ENCODE results near the gene RIOK3. TPM values are rescaled to one million over a fixed set of nuclear protein-coding genes. Genes with fewer than 3 reads are reported as not detected.

Gene RIOK3
- polyA plus RNA-seq, 1 donor from 2014 or later = 109 TPM

GRCh38 chr18:23524213-23524707 lies 71.2 kb downstream of the RIOK3 start:
- Histone ChIP-seq H3K4me2 (ENCODE audit: low read length) (no peak overlapping the region), H3F3A (ENCODE audit: insufficient read depth, low read length, poor library complexity, severe bottlenecking) (no peaks in the 10 kb centered on the region), H3K27me3 (ENCODE audit: insufficient read depth, low read depth, low read length) (no peaks in the 10 kb centered on the region), H2AFZ (ENCODE audit: low read depth, low read length) (no peak overlapping the region), H3K36me3 (ENCODE audit: insufficient read depth, low read length) (peaks cover 11% of the 10 kb centered on the region), H3K9me3 (ENCODE audit: low read length) (no peaks in the 10 kb centered on the region), H3K9me2 (ENCODE audit: insufficient read depth, low read length) (no peaks in the 10 kb centered on the region), H3K79me2 (replicated peaks; ENCODE audit: insufficient read depth, low read length) (no peaks in the 10 kb centered on the region), H3K27ac (ENCODE audit: low read length) (no peak overlapping the region), H4K20me1 (ENCODE audit: insufficient read depth) (no peaks in the 10 kb centered on the region), H3K4me3 (ENCODE audit: low read length) (no peak overlapping the region), H3K9ac (ENCODE audit: low read length) (no peak overlapping the region)
- no peak for TF ChIP-seq SMC3 (conservative IDR thresholded peaks at IDR 0.05; ENCODE audit: poor library complexity)
- TF ChIP-seq MXI1 (conservative IDR thresholded peaks at IDR 0.05; ENCODE audit: poor library complexity, severe bottlenecking) = no peak
- no peak for TF ChIP-seq CTCF (IDR thresholded peaks at IDR 0.05; ENCODE audit: poor library complexity, severe bottlenecking)
- TF ChIP-seq REST (IDR thresholded peaks at IDR 0.05; ENCODE audit: borderline replicate concordance) = no peak
- no peak for TF ChIP-seq EZH2 (IDR thresholded peaks at IDR 0.05; ENCODE audit: borderline replicate concordance, insufficient read depth, low read length, poor library complexity, severe bottlenecking)
- TF ChIP-seq POLR2AphosphoS5 (IDR thresholded peaks at IDR 0.05) = no peak
- TF ChIP-seq RAD21 (conservative IDR thresholded peaks at IDR 0.05) = no peak
- no peak for TF ChIP-seq TAF1 (IDR thresholded peaks at IDR 0.05; ENCODE audit: low read depth)
- TF ChIP-seq EP300 (conservative IDR thresholded peaks at IDR 0.05; ENCODE audit: poor library complexity, severe bottlenecking) = no peak

GRCh38 chr18:23526501-23527063 lies 73.5 kb downstream of the RIOK3 start:
- Histone ChIP-seq H3K79me2 (replicated peaks; ENCODE audit: insufficient read depth, low read length) (no peaks in the 10 kb centered on the region), H3K9ac (ENCODE audit: low read length) (no peak overlapping the region), H3K9me2 (ENCODE audit: insufficient read depth, low read length) (no peaks in the 10 kb centered on the region), H3K27me3 (ENCODE audit: insufficient read depth, low read depth, low read length) (no peaks in the 10 kb centered on the region), H4K20me1 (ENCODE audit: insufficient read depth) (no peaks in the 10 kb centered on the region), H3K9me3 (ENCODE audit: low read length) (no peaks in the 10 kb centered on the region), H3K36me3 (ENCODE audit: insufficient read depth, low read length) (peaks cover 11% of the 10 kb centered on the region), H3K4me2 (ENCODE audit: low read length) (no peak overlapping the region), H3K27ac (ENCODE audit: low read length) (no peak overlapping the region), H3F3A (ENCODE audit: insufficient read depth, low read length, poor library complexity, severe bottlenecking) (no peaks in the 10 kb centered on the region), H2AFZ (ENCODE audit: low read depth, low read length) (no peak overlapping the region), H3K4me3 (ENCODE audit: low read length) (no peak overlapping the region)
- no peak for TF ChIP-seq EZH2 (IDR thresholded peaks at IDR 0.05; ENCODE audit: borderline replicate concordance, insufficient read depth, low read length, poor library complexity, severe bottlenecking)
- no peak for TF ChIP-seq SMC3 (conservative IDR thresholded peaks at IDR 0.05; ENCODE audit: poor library complexity)
